NCI-H2171 treated with DMSO at 0.1 percent for 48 hours (cell line): ENCODE data around the gene NEUROD2.
A peak's percentile ranks its signal among the peaks of the same experiment; 100 is the strongest.

ENCODE experiments used
- DNase-seq: peaks from one replicate; lab custom pipeline; 2025; lab: John Stamatoyannopoulos, UW

Gene NEUROD2

GRCh38 chr17:39580082-39580468 lies 27.6 kb downstream of the NEUROD2 start:
- no peak for DNase-seq

GRCh38 chr17:39579318-39580081 lies 28.2 kb downstream of the NEUROD2 start:
- no peak for DNase-seq

GRCh38 chr17:39578272-39578671 lies 29.4 kb downstream of the NEUROD2 start:
- no peak for DNase-seq

GRCh38 chr17:39576187-39576586 lies 31.5 kb downstream of the NEUROD2 start:
- DNase-seq = peak; percentile 55

- DNase-seq = peak; percentile 61
These were observed 34.0 kb downstream of the NEUROD2 start for GRCh38 chr17:39573447-39574298.

GRCh38 chr17:39572121-39572520 lies 35.6 kb downstream of the NEUROD2 start:
- DNase-seq = no peak

GRCh38 chr17:39569126-39569525 lies 38.6 kb downstream of the NEUROD2 start:
- no peak for DNase-seq

- no peak for DNase-seq
These were observed 39.0 kb downstream of the NEUROD2 start for GRCh38 chr17:39568702-39569101.

- peak; percentile 56 for DNase-seq
These were observed 41.4 kb downstream of the NEUROD2 start for GRCh38 chr17:39566094-39566850.

- DNase-seq = peak; percentile 73
These were observed 43.4 kb downstream of the NEUROD2 start for GRCh38 chr17:39564211-39564848.

GRCh38 chr17:39563476-39563875 lies 44.2 kb downstream of the NEUROD2 start:
- DNase-seq = peak; percentile 94

GRCh38 chr17:39562976-39563375 lies 44.7 kb downstream of the NEUROD2 start:
- DNase-seq = peak; percentile 84

- DNase-seq = no peak
These were observed 45.3 kb downstream of the NEUROD2 start for GRCh38 chr17:39562395-39562794.

GRCh38 chr17:39556423-39556822 lies 51.3 kb downstream of the NEUROD2 start:
- peak; percentile 84 for DNase-seq

GRCh38 chr17:39555368-39555767 lies 52.4 kb downstream of the NEUROD2 start:
- DNase-seq = no peak
